EH (cell line): Measurements from ENCODE around the gene BIRC5.
"Not testable (repeated sequence)": the region's sequence is repeated elsewhere in the genome, so short reads cannot be mapped to it uniquely, and the experiment has no call there.

Source experiments
- DNase-seq: peaks from one replicate; pipeline ENCODE4 v3.0.0-alpha.2; 2015; ENCODE audit warnings: low read depth

Gene BIRC5

GRCh38 chr17:78214016-78214705 is at the start of gene BIRC5:
Gene BIRC5, plus strand, starts transcription at chr17:78214253. Its CDS starts 64 bp downstream, at chr17:78214317.
- peak; percentile 86 for DNase-seq

- DNase-seq = no peak
Observed at GRCh38 chr17:78164748-78165607, 49.1 kb upstream of the BIRC5 start.

- DNase-seq = no peak
Observed at GRCh38 chr17:78166416-78166815, 47.6 kb upstream of the BIRC5 start.

DNA sequence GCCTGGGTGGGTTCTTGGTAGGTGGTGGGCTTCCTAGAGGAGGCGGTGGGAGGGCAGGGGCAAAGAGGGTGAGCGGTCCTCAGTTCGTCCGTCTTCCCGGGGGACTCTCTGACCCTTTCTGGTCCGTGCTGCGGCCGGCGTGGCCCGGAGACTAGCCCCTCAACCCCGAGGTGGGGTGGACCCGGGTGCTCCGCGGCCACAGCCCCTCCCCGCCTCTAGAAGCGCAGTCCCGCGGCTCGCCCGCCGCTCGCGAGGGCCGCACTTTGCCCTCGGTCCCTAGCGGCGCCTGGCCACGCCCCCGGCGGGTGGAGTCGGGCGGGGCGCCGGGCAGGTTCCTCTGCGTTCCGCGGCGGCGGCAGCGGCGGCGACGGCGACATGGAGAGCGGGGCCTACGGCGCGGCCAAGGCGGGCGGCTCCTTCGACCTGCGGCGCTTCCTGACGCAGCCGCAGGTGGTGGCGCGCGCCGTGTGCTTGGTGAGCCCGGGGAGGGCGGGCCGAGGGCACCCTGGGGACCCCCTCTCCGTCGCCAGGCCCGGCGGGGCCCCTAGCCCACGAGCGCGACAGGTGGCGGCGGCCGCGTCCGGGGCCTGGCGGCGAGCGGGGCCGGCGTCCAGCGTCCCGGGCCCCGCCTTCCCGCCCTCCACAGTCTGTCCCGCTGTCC is 45.7 kb upstream of the BIRC5 start, which contains the start of gene SYNGR2:
TSS of gene SYNGR2 (plus strand) at position 340 of the 661 bp plus-strand sequence. CDS start at position 376, 36 bp downstream.
- DNase-seq = peak; percentile 66

- DNase-seq = peak; percentile 71
Observed at GRCh38 chr17:78168903-78169793, 44.9 kb upstream of the BIRC5 start.

GRCh38 chr17:78170692-78171590 is 43.1 kb upstream of the BIRC5 start:
- DNase-seq = no peak

DNA sequence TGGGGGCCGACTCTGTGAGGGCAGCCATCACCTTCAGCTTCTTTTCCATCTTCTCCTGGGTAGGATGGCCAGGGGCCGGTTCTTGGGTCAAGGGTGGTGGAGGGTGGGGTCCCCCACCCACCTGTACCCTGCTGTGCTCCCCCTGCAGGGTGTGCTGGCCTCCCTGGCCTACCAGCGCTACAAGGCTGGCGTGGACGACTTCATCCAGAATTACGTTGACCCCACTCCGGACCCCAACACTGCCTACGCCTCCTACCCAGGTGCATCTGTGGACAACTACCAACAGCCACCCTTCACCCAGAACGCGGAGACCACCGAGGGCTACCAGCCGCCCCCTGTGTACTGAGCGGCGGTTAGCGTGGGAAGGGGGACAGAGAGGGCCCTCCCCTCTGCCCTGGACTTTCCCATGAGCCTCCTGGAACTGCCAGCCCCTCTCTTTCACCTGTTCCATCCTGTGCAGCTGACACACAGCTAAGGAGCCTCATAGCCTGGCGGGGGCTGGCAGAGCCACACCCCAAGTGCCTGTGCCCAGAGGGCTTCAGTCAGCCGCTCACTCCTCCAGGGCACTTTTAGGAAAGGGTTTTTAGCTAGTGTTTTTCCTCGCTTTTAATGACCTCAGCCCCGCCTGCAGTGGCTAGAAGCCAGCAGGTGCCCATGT is 42.3 kb upstream of the BIRC5 start:
- DNase-seq = not testable (repeated sequence)

GRCh38 chr17:78172249-78173051 is 41.6 kb upstream of the BIRC5 start:
- peak; percentile 52 for DNase-seq

DNA sequence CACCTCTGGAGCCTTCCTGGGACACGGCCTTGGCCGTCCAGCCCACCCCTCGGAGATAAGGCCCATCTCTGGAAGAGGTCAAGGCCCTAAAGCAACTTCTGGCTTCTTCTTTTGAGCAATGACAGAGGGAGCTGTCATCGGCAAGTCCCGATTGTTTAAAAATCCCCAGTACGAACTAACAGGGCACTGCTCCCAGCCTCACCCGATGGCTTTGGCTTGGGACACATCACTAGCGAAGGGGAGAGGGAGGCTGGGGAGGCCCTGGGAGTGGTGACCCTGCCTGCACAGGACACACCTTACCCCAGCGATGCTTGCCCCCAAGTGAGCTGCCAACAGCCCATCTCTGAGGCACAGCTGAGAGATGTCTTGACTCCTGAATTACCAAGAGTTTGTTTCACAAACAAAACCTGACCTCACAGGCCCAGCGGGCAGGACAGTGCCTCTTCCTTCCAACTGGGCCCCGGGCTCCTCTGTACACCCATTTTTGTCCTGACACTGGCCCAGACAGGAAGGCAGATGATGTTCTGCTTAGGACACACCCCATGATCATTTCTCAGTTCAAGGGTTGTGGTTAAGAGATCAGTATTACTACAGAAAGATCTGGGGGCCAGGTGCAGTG is 40.8 kb upstream of the BIRC5 start:
- DNase-seq = no peak

GRCh38 chr17:78174346-78174869 is 39.6 kb upstream of the BIRC5 start:
- DNase-seq = no peak

- DNase-seq = no peak
Observed at GRCh38 chr17:78174870-78175642, 39.0 kb upstream of the BIRC5 start.

DNA sequence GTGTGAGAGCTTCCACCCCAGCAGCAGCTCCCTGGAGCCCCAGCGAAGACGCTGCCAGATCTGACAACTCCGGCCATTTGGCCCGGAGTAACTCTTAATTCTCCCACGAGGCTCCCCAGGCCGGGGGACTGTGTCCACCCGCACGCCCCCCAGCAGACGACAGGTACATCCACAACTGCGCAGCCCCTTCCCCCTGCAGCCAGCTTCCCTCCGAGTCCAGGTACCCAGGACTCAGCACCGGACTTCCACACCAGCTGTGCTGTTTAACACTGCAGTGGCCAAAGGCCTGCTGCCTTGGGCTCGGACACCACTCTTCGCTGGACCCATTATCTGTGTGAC is 38.4 kb upstream of the BIRC5 start:
- no peak for DNase-seq

- peak; percentile 45 for DNase-seq
Observed at GRCh38 chr17:78176548-78177025, 37.5 kb upstream of the BIRC5 start.

DNA sequence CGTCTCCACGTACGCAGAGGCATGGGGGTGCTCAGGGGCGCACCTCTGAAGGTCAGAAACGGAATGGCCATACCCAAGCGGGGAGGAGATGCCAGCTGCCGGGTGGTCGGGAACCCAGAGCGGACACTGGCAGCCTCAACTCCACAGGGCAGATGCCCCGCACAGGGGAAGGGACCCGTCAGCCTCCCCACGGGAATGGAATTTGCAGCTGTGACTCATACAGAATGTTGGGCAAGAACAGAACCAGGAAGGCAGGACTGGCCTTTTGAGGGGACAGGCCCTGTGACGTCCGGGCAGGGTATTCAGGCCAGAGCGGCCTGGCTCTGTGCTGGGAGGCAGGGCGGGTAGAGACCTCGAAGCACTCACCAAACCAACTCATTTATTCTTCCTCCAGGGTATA is 34.7 kb upstream of the BIRC5 start:
- peak; percentile 77 for DNase-seq

DNA sequence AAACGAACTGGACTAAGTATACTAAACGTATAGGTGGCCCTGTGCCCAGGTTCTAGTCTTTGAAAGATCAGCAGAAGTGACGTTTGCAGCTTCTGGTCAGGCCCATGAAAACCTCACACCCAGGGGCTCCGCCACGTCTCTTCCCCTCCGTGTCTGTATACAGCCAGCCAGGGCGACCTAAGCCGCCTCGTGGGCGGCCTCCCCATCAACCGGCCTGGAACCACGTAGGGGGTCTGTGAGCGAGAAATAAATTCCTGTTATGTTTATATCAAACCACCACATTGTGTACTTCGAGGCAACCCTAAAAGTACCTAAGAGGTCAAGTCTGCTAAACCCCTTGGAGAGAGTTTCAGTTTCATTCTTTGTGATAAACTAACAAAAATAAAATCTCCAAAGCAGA is 34.0 kb upstream of the BIRC5 start:
- DNase-seq = no peak

DNA sequence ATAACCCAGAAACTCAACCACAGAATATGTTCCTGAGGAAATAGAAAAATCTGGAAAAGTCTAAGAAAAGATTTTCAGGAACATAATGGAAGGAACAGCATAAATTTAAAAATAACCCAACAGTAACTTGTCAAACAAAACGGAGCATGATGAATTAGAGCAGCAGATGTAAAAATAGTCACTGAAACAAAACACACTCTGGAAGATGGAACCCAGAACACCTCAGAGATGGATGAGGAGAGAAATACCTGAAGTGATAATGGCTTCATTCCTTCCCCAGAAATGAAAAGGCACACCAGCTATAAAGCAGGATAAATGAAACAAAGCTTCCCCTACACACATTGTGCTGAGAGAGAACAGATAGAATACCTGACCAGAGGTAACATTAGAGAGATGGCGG is 33.5 kb upstream of the BIRC5 start:
- DNase-seq = no peak

DNA sequence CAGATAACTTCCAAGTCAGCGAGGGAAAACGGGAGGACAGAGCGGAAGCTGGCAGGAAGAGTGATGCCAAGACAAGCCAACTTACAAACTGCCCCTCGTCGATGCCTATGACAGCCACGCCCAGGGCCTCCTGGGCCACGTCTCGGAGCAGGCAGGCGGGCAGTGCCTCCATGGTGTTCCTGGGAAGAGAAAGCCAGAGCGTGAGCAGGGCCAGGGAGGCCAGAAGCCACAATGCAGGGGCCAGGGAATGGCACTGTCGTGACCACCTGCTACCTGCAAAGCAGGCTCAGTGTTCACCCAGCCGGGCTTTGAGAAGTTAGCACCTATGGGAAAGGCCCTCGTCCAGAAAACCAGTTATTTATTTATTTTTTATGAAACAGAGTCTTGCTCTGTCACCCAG is 31.5 kb upstream of the BIRC5 start:
- DNase-seq = no peak

DNA sequence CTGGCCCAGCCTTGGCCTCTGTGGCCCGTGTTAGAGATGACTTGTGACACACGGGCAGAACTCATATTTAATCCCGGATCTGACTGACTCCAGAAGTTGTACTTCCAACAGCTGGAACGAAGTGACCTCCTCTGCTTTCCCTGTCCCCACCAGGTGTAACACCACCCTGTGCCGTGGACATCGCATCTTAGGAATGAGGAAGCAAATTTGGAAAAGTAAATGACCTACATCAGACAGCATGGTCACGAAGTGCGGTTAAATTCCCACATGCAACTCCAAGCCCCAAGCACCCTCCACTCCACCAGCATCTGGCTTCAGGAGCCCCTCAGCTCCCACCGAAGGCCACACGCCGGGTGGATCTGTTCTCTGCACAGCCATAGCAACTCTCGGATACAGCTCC is 30.1 kb upstream of the BIRC5 start:
- DNase-seq = no peak
